Stimulated activated CD8-positive, alpha-beta memory T cell treated with anti-CD3 and anti-CD28 coated beads, Interleukin-2, amount 100 ng/mL, for 48 hours (primary cell): Measurements from ENCODE around the gene CACNA1F.
A peak's percentile ranks its signal among the peaks of the same experiment; 100 is the strongest.
"Not testable (repeated sequence)": the region's sequence is repeated elsewhere in the genome, so short reads cannot be mapped to it uniquely, and the experiment has no call there.

Source experiments
- DNase-seq, 2 donors: peaks; one replicate each; pipeline ENCODE4 v3.0.0-alpha.2; 2020; ENCODE audit warnings: low read depth in 2 of 2

Gene CACNA1F

DNA sequence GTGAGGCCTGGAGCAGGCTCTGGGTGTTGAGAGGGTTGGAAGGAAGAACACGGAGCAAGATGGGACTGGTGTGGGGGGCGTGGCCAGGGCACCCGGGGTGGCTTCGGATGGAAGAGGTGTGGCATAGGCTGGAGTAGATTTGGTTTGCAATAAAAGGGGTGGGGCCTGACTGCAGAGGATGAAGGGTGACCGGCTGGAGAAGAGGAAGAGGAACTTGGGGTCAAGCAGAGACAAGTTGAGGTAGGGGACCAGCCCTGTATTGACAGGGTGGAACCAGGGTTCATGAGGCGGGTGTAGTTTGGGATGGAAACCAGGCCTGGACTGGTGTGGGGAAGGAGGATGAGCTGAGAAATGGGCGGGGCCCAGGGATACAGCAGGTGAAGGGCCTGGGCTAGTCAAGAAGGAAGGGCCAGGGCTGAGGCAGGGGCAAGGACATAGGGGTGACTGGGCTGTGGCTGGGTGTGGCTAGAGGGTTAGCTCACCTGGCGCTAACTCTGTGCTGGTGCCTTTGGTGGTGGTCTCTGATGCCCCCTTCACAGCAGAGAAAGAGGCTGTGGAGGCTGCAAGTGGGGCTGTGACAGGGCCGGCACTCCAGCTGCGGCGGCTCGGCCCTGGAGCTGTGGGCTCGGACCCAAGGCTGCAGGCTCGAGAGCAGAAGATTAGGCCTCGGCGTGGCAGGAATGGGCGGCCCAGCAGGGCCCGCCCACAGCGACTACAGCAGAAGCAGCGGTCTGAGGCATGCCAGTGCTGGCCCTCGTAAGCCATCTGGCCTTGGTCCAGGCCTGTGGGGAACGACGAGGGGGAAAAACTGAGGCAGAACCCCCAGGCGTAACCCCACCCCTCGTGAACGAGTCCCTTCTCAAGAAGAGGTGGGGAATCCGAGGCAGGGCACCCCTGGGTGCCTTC, 56.5 kb downstream of the CACNA1F start:
- no peak for DNase-seq

DNA sequence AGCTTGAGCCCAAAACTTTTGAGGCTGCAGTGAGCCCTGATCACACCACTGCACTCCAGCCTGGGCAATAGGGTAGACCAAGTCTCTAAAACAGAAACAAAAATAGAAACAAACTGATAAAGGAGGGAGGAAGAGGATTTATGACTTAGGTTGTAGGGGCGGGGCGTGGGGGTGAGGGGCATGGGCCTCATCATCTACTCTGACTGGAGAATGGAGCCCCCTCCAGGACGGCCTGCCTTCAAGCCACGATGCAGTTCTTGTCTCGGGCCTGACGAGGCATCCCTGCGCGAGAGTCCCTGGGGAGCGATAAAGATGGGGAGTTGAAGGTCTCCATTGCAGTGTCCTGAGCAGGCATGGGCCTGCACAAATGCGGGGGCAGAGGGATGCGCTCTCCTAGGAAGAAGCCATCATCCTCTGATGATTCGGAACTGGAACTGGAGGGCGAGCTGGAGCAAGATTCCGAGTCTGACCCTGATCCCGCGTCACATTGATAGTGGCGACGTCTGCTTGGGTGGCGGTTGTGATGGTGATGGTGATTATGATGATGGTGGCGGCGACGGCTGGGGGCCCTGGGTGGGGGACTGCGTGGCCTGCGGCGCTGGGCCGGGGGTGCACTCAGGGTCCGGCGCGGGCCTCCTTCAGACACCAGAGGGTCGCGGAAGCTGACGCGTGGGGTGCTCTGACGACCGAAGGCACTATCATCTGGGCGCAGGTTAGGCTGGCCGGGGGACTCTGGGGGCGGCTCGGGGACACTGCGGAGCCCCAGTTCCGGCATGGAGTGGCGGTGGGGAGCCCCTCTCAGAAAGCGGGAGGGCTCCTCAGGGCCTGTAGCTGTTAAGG, 57.5 kb downstream of the CACNA1F start:
- no peak for DNase-seq

DNA sequence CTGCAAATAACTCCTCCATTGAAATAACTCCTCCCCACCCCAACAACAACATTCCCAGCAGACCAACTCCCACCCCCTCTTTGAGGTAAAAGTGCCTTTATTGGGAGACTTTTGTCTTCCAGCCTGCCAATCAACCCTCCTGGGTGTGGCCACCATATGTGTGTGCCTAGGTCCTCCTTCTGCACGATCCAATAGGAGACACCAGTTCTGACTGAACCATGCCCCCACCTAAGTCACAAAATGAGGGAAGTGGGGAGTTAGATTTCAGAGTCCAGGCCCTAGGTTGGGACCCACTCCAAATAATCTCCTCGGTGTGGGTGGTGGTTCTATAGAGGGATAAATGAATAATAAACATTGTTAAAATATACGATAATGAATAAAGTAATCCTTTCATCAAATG, 58.4 kb downstream of the CACNA1F start:
- DNase-seq, result no peak

DNA sequence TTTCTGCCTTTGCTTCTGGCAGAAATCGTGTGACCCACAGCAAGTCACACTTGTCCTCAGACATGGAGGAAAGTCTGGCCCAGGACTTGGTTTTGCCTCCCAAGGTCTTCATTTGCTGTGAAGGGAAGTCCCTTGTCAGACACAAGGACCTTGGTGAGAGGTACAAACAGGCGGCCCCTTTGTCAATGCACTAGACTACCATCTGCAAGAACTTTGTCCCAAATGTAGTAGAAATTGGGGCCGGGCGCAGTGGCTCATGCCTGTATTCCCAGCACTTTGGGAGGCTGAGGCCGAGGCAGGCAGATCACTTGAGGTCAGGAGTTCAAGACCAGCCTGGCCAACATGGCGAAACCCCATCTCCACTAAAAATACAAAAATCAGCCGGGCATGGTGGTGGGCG, 59.6 kb downstream of the CACNA1F start:
- not testable (repeated sequence) for DNase-seq

DNA sequence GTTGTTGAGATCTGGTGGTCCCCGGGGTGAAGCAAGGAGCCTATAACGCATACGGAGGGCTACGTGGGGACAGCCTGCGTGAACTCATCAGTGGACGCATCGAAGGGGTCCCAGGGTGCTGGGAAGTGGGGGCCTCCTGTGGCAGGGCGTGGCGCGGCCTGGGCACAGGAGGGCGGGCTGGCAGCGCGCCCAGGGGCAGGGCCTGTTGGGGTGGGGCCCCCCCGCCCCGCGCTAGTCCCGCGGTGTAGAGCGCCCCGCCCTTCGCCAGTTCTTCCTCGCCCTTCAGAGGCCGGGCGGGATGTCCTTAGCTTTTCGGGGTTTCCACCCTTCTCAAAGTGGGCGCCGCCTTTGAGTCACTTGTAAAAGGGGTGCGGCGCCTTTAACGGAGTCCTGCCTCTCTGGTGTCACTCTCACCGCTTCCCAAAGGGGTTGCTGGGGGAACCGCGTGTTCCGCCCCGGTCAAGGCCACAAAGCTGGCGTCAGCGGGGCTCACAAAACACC, 60.8 kb downstream of the CACNA1F start:
- DNase-seq, result peak; percentile 58 to 62

DNA sequence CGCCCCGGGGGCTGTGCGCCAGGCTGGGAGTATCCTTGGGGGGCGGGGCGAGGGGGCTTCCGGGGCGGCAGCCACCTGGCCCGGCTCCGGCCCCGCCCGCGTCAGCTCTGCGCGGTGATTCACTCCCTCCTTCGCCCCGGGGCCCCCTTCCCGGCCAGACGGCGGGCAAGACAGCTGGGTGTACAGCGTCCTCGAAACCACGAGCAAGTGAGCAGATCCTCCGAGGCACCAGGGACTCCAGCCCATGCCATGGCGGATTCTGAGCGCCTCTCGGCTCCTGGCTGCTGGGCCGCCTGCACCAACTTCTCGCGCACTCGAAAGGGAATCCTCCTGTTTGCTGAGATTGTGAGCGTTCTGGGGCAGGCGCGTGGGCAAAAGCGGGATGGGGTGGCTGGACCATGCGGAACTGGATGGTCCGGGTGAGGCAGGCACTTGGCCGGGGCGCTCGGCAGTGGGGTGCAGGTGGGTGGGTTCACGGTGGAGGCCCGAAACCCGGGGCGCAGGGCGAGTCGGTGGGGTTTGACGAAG, 61.3 kb downstream of the CACNA1F start, which contains the start of gene PLP2:
Gene PLP2, plus strand, starts transcription at position 147 of the 528 bp plus-strand sequence. Its CDS starts 103 bp downstream, at position 250.
- DNase-seq, result peak; percentile 68 to 71

DNA sequence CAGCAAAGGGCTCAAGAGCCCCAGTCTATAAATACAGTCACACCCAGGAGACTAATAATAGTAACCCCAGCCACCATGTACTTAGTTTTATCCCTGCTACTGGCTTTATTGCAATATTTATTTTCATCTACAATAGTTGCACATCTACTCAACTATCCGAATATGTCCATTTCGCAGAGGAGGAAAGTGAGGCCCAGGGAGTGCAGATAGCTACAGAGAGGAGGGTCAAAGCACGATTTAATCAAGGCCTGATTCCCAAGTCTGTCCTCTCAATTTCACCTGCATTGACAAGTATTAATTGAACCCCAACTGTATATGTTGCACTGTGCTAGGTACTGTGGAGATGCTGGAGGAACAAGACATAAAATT, 65.4 kb downstream of the CACNA1F start:
- DNase-seq, result no peak

DNA sequence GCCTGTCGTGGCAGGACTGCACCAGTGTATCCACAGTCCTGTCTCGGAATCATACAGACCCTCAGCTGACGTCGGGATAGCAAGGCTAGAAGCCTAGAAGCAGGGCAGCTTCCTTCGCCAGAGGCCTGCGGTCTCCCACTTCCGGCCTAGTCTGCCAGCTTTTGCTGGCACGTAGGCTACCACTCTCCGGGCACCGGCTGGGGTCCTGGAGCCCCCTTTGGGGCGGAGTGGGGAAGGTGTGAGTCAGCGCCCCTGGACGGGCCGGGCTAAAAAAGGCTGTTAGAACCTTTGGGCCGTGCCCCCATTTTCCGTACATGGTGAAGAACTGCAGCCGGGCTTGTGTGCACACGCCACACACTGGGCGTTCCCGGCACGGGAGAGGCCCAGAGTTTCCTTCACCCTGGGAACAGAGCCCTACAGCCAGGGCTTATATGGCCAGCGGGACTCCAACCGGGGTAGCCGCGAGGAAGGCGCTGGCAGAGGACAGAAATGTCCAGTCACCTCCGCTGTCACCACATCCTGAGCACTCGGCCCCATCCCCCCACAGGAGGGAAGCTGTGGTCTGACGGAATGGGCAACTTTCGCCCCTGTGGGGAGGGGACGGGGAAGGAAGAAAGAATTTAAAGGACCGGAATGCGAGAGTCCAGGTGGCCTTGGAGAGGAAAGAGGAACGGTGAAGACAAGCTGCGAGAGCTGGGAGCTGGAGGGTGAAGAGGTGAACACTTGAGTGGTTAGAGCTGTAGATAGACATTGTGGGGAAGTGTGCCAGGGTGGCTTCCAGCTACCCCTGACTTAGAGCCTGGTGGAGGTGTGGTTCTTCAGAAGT, 66.0 kb downstream of the CACNA1F start:
- peak; percentile 54 to 58 for DNase-seq

DNA sequence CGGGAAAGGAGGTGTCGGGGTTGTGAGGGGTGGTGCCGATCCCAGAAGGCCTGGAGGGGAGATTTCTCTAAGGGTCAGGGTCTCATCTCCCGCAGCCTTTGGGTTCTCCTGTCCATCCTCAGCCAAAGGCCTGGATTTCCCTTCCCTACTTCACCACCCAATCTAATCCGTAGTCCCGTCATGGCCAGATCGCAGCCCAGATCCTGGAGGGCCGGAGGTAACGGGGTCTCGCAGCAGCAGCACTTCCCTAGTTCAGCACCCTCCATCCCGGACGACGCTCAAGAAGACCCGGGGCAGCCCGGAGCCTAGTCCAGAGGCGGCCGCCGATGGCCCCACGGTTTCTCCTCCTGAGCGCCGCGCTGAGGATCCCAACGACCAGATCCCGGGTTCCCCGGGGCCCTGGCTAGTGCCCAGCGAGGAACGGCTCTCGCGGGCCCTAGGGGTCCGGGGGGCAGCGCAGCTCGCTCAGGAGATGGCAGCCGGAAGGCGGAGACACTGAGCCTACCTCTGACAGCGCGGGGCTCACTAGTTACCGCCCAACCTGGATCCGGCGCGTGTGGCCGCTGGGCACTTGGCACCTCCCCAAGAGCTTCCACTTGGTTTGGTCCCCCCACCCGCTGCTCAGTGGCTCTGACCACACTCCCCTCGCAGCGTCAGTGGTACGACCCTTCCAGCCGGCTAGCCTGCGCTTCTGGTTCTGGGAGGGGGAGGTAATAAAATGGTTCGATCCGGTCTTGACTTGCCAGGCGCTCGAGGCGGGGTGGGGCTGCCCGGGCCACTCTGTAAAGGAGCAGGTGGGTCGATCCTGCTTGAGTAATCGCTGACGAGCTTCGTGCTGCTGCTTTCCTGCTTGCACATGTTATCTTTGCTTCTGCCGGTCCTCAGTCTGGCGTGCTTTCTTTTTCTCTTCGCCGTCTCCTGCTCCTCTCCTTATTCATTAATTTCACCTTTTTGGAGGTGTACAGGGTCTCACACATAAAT, 66.9 kb downstream of the CACNA1F start:
- DNase-seq, result peak; percentile 59 to 62

DNA sequence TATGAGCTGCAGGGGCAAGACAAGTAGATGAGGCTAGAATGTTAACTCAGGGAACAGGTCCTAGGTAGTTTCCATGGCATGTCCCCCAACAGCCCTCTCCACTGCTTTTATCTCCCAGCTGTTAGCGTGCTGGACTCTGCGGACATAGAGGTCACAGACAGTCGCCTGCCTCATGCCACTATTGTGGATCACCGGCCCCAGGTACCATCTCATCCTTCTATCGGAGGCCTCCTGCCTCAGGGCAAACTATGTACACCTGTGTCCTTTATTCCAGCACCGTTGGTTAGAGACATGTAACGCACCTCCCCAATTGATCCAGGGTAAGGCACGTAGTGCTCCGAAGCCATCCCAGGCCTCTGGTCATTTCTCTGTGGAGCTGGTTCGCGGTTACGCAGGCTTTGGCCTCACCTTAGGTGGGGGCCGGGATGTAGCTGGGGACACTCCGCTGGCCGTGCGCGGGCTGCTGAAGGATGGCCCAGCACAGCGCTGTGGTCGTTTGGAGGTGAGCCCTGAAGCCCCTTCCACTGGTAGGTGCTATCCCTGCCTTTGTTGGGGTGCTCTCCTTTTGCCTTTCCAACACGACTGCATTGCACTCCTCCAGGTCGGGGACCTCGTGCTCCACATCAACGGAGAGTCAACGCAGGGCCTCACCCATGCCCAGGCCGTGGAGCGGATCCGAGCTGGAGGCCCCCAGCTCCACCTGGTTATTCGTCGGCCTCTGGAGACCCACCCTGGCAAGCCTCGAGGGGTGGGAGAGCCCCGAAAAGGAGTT, 68.4 kb downstream of the CACNA1F start:
- no peak for DNase-seq

DNA sequence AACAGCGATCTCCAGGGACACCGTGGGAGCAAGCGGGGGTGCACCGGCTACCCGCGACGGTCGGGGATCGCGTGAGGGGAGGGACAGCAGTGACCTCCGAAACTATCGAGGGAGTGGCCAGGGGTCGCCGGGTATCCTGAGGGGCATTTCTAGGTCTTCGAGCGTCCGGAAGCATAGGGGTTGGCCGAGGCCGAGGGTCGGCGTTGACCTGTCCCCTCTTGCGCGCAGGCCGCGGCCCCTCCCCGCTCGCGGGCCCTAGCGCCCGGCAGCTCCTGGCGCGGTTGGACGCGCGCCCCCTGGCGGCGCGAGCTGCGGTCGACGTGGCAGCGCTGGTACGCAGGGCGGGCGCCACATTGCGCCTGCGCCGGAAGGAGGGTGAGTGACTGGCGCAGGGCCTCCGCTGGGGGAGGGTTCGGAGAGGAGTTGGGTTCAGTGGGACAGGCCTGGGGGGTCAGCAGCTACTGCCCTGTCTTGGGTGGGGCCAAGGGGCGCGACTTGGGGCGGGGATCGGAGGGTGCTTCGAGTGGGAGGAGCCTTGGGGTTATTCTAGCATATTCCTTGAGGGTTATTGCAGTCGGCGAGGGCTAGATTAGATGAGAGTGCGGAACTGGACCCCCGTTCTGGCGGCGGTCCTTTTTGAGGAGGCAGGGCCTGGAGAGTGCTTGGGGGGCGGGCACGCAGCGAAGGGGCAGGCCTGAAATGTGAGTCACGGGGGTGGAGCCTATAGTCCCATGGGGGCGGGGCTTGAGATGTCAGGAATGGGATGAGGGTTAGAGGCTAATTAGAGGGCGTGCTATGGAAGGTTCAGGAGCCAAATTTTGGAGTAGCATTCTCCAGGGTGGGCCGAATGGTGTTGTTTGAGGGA, 69.4 kb downstream of the CACNA1F start:
- peak; percentile 67 to 68 for DNase-seq

DNA sequence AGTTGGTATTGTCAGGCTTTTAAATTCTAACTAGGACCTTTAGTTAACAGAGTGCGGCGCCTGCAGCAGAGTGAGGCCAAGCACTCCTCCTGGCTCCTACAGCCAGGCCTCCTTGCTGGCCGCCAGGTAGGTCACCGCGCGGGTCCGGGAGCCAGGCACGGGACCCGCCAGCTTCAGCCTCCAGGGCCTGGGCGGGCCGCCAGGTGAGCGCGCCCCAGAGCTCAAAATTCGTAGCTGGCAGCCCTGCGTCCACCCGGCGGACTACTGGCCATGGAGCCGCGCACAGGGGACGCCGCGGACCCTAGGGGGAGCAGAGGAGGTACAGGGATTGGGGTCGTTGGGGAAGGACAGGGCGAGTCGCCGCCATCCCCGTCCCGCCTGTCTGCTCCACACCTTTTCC, 70.5 kb downstream of the CACNA1F start, which contains the start of gene MAGIX:
Gene MAGIX, plus strand, starts transcription at position 139 of the 400 bp plus-strand sequence. Its CDS starts 132 bp downstream, at position 271.
- DNase-seq, result no peak

DNA sequence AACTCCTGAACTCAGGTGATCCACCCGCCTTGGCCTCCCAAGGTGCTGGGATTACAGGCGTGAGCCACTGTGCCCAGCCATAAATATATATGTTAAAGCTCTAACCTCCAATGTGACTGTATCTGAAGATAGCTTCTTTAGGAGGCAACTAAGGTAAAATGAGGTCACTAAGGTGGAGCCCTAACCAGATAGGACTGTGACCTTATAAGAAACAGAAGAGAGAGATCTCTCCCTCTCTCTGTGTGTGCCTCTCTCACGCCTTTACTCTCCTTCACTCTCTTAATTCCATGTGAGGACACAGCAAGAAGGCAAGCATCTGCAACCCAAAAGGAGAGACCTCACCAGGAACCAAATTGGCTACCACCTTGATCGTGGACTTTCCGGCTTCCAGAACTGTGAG, 71.5 kb downstream of the CACNA1F start:
- no peak for DNase-seq

DNA sequence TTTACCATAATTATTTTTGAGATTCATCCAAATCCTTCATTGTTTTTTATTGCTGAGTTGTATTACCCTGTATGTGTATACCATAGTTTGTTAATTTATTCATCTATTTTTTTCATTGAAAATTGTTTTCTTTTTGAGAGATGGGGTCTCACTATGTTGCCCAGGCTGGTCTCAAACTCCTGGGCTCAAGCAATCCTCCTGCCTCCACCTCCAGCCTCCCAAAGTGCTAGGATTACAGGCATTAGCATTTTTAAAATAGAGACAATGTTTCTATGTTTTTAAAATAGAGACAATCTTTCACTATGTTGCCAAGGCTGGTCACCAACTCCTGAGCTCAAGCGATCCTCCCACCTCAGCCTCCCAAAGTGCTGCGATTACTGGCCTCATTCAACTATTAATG, 72.2 kb downstream of the CACNA1F start:
- no peak for DNase-seq

DNA sequence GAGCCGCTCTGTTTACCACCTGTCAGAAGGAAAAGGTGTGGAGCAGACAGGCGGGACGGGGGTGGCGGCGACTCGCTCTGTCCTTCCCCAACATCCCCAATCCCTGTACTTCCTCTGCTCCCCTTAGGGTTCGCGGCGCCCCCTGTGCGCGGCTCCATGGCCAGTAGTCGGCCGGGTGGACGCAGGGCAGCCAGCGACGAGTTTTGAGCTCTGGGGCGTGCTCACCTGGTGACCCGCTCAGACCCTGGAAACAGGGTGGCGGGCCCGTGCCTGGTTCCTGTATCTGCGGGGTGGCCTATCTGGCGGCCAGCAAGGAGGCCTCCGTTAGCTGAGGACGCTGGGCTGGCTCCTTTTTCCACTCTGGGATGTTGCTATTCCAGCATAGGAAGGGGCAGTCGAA, 75.9 kb downstream of the CACNA1F start:
- DNase-seq, result no peak

DNA sequence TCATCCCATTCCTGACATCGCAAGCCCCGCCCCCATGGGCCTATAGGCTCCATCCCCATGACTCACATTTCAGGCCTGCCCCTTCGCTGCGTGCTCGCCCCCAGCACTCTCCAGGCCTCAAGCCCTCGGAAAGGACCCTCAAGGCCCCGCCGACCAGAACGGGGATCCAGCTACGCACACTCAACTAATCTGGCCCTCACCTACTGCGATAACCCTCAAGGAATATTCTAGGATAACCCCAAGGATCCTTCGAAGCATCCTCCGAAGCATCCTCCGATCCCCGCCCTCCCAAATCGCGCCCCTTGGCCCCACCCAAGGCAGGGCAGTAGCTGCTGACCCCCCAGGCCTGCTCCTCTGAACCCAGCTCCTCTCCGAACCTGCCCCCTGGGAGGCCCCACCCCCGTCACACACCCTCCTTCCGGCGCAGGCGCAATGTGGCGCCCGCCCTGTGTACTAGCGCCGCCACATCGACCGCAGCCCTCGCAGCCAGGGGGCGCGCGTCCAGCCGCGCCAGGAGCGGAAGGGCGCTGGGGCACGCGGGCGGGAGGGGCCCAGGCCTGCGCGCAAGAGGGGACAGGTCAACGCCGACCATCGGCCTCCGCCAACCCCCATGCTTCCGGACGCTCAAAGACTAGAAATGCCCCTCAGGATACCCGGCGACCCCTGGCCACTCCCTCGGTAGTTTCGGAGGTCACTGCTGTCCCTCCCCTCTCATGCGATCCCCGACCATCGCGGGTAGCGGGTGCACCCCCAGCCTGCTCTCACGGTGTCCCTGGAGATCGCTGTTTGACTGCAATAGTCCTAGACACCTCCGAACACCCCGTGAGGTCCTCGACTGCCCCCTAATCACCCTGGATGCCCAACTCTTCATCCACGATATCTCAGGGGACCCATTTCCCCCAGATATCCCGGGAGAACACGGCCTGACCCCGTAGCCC, 77.0 kb downstream of the CACNA1F start:
- peak; percentile 76 to 77 for DNase-seq
